ENCODE data around the gene TAF5L. TPM values are rescaled to one million over a fixed set of nuclear protein-coding genes. Genes with fewer than 3 reads are reported as not detected.

TAF5L gene
- total RNA-seq, 1 donor from 2014 or later = 12.5 TPM

GRCh38 chr1:229636042-229636441 is 10.1 kb upstream of the TAF5L start:
- TF ChIP-seq POLR2A (IDR thresholded peaks at IDR 0.05) (no peak), POLR2AphosphoS5 (IDR thresholded peaks at IDR 0.05; ENCODE audit: insufficient read depth in 1 of 2, low read depth in 1 of 2) (no peak), CTCF (IDR thresholded peaks at IDR 0.05) (no peak)
- Histone ChIP-seq H3K36me3 (peaks cover 0 to 38% of the 10 kb centered on the region in 2 donors), H3K27ac (no peak overlapping the region), H3K27me3 (no peaks in the 10 kb centered on the region), H3K4me1 (no peaks in the 10 kb centered on the region), H3K4me3 (no peak overlapping the region), H3K9me3 (no peaks in the 10 kb centered on the region)
- intact Hi-C loops (cut with DNase I) = no loop called here
- DNase-seq (ENCODE audit: extremely low spot score in 2 of 2) = no peak

- Histone ChIP-seq H3K27ac (no peak overlapping the region), H3K4me1 (peaks cover 7% of the 10 kb centered on the region), H3K4me3 (no peak overlapping the region), H3K27me3 (no peaks in the 10 kb centered on the region), H3K36me3 (peaks cover 0 to 20% of the 10 kb centered on the region in 2 donors), H3K9me3 (no peaks in the 10 kb centered on the region)
- no peak for TF ChIP-seq POLR2A (IDR thresholded peaks at IDR 0.05)
- no peak for TF ChIP-seq CTCF (IDR thresholded peaks at IDR 0.05)
- no peak for TF ChIP-seq POLR2AphosphoS5 (IDR thresholded peaks at IDR 0.05; ENCODE audit: insufficient read depth in 1 of 2, low read depth in 1 of 2)
- intact Hi-C loops (cut with DNase I) = no loop called here
- no peak for DNase-seq (ENCODE audit: extremely low spot score in 2 of 2)
Measured at GRCh38 chr1:229631966-229632365, 6.0 kb upstream of the TAF5L start.

- H3K36me3 ChIP-seq = peaks cover 0 to 13% of the 10 kb centered on the region in 2 donors
- H3K27ac ChIP-seq = no peak overlapping the region
- no peaks in the 10 kb centered on the region for H3K27me3 ChIP-seq
- TF ChIP-seq POLR2A (IDR thresholded peaks at IDR 0.05) = no peak
- no peak for TF ChIP-seq CTCF (IDR thresholded peaks at IDR 0.05)
- TF ChIP-seq POLR2AphosphoS5 (IDR thresholded peaks at IDR 0.05; ENCODE audit: insufficient read depth in 1 of 2, low read depth in 1 of 2) = no peak
- H3K4me1 ChIP-seq = peaks cover 15% of the 10 kb centered on the region
- intact Hi-C loops (cut with DNase I) = no loop called here
- DNase-seq (ENCODE audit: extremely low spot score in 2 of 2) = no peak
- H3K9me3 ChIP-seq = no peaks in the 10 kb centered on the region
- H3K4me3 ChIP-seq = no peak overlapping the region
Measured at GRCh38 chr1:229631148-229631547, 5.2 kb upstream of the TAF5L start.

GRCh38 chr1:229629261-229629660 is 3.3 kb upstream of the TAF5L start:
- TF ChIP-seq POLR2A (IDR thresholded peaks at IDR 0.05) = no peak
- no peak for TF ChIP-seq POLR2AphosphoS5 (IDR thresholded peaks at IDR 0.05; ENCODE audit: insufficient read depth in 1 of 2, low read depth in 1 of 2)
- TF ChIP-seq CTCF (IDR thresholded peaks at IDR 0.05) = no peak
- Histone ChIP-seq H3K27me3 (no peaks in the 10 kb centered on the region), H3K4me1 (peaks cover 24% of the 10 kb centered on the region), H3K36me3 (no peaks in the 10 kb centered on the region), H3K9me3 (no peaks in the 10 kb centered on the region), H3K4me3 (no peak overlapping the region), H3K27ac (no peak overlapping the region)
- intact Hi-C loops (cut with DNase I) = no loop called here
- no peak for DNase-seq (ENCODE audit: extremely low spot score in 2 of 2)

GRCh38 chr1:229627003-229627402 is 1.1 kb upstream of the TAF5L start:
- intact Hi-C loops (cut with DNase I) = loop anchor here (2.0 kb wide), 1 partner anchor 68 kb away; the partner anchor contains the start of gene ABCB10
- Histone ChIP-seq H3K27me3 (no peaks in the 10 kb centered on the region), H3K4me3 (peak overlapping the region; percentile 81 to 93), H3K4me1 (peaks cover 46% of the 10 kb centered on the region), H3K36me3 (no peaks in the 10 kb centered on the region), H3K9me3 (no peaks in the 10 kb centered on the region), H3K27ac (no peak overlapping the region)
- TF ChIP-seq POLR2AphosphoS5 (IDR thresholded peaks at IDR 0.05; ENCODE audit: insufficient read depth in 1 of 2, low read depth in 1 of 2) = no peak
- TF ChIP-seq CTCF (IDR thresholded peaks at IDR 0.05) = no peak
- no peak for TF ChIP-seq POLR2A (IDR thresholded peaks at IDR 0.05)
- no peak for DNase-seq (ENCODE audit: extremely low spot score in 2 of 2)

All from vagina (tissue), 2 donors.